ENCODE results near the gene CD58.

Gene CD58

DNA sequence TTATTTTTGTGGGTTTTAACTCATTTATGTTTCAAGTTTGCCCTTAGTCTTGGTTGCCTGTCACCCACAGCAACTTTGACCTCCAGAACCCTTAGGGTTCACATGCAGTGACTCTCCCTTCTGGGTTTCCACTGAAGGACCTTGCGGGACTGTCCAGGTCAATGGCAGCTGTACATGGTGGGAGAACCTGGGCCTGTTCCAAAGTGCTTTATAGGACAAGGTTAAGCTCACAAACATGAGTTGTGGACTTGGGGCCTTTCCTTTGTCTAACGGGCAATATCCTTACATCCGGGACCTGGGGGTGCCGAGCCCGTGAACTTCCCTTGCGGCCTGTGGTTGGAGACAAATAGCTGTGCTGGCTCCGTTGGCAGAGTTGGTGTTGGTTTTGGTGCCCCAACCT, 77.8 kb downstream of the CD58 start:
- Mint-ChIP-seq H3K4me3 (no peak overlapping the region), H3K27me3 (no peaks in the 10 kb centered on the region), H3K9me3 (no peaks in the 10 kb centered on the region), H3K27ac (no peak overlapping the region), H3K4me1 (peaks cover 22% of the 10 kb centered on the region), H3K36me3 (peaks cover 32% of the 10 kb centered on the region)
- no peak for ATAC-seq

DNA sequence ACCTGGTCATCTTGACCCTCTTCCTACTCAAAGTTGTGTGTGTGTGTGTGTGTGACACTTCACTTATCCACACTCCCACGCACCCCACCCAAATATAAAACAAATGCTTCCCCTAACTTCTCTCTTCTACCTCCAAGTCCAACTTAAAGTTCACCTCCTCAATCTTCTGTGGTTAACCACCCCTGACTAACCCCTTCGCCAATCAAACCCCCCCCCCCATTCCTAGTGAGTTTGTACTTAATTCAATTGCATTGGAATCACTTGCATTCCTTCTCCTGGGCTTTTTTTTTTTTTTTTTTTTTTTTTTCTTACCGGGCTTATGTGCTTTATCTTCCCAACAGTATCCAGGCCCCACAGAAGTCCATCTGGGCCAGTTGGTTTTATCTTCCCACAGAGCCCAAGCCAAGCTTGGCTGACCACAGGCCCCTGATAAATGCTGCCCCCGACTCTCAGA, 78.4 kb downstream of the CD58 start:
- no peak for ATAC-seq
- H3K9me3 Mint-ChIP-seq = no peaks in the 10 kb centered on the region
- H3K4me3 Mint-ChIP-seq = no peak overlapping the region
- H3K27me3 Mint-ChIP-seq = no peaks in the 10 kb centered on the region
- no peak overlapping the region for H3K27ac Mint-ChIP-seq
- H3K4me1 Mint-ChIP-seq = peaks cover 22% of the 10 kb centered on the region
- H3K36me3 Mint-ChIP-seq = peaks cover 32% of the 10 kb centered on the region

- H3K9me3 Mint-ChIP-seq = no peaks in the 10 kb centered on the region
- no peaks in the 10 kb centered on the region for H3K27me3 Mint-ChIP-seq
- H3K36me3 Mint-ChIP-seq = peaks cover 26% of the 10 kb centered on the region
- no peak for ATAC-seq
- H3K4me3 Mint-ChIP-seq = no peak overlapping the region
- H3K4me1 Mint-ChIP-seq = peaks cover 22% of the 10 kb centered on the region
- no peak overlapping the region for H3K27ac Mint-ChIP-seq
These were observed 79.0 kb downstream of the CD58 start for GRCh38 chr1:116491700-116492357.

DNA sequence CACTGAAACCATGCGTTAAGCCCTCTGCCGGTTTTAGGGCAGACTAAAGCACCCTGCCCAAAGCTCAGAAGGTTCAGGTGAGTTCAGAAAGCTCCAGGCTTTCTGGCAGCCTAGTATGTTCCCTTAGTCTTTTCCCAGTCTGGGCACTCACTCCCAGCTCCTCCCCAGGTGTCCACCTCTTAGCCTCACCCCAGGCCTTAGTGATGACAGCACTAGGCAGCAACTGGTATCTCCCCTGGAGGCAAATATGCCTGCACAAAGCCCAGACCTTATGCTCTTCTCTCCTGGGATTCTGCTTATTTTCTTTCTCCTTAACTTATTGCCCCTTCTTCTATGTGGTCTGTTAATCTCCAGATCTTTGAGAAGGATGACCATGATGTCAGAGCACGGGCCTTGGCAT, 80.2 kb downstream of the CD58 start:
- Mint-ChIP-seq H3K27ac (no peak overlapping the region), H3K27me3 (no peaks in the 10 kb centered on the region), H3K4me1 (peaks cover 23% of the 10 kb centered on the region), H3K36me3 (peaks cover 22% of the 10 kb centered on the region), H3K4me3 (no peak overlapping the region), H3K9me3 (no peaks in the 10 kb centered on the region)
- ATAC-seq = no peak

- ATAC-seq = peak; percentile 55
- peaks cover 27% of the 10 kb centered on the region for H3K4me1 Mint-ChIP-seq
- no peaks in the 10 kb centered on the region for H3K9me3 Mint-ChIP-seq
- no peak overlapping the region for H3K4me3 Mint-ChIP-seq
- peaks cover 15% of the 10 kb centered on the region for H3K36me3 Mint-ChIP-seq
- no peaks in the 10 kb centered on the region for H3K27me3 Mint-ChIP-seq
- no peak overlapping the region for H3K27ac Mint-ChIP-seq
These were observed 81.6 kb downstream of the CD58 start for GRCh38 chr1:116489231-116489697.

DNA sequence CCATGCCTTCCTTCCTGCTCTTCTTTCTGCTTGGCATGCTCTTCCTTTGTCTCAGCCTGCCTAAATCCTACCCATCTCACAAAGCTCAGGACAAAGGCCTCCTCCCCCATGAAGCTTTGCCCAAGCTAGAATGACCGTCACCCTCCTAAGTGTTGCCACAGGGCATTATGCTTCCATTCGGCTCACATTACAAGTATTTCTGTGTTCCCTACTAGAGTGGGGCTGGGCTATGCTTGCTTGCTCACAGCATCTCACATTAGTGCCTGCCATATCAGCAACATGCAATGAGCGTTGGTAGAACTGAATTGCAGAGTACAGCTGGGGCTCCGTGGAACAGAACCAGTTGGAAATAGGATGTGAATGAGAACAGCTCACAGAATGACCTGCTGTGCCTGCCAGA, 82.8 kb downstream of the CD58 start:
- Mint-ChIP-seq H3K27me3 (no peaks in the 10 kb centered on the region), H3K9me3 (no peaks in the 10 kb centered on the region), H3K27ac (no peak overlapping the region), H3K36me3 (peaks cover 6% of the 10 kb centered on the region), H3K4me1 (peaks cover 27% of the 10 kb centered on the region), H3K4me3 (no peak overlapping the region)
- ATAC-seq = no peak

- Mint-ChIP-seq H3K27me3 (no peaks in the 10 kb centered on the region), H3K36me3 (peaks cover 1% of the 10 kb centered on the region), H3K4me3 (no peak overlapping the region), H3K4me1 (peaks cover 25% of the 10 kb centered on the region), H3K27ac (no peak overlapping the region), H3K9me3 (no peaks in the 10 kb centered on the region)
- ATAC-seq = no peak
These were observed 83.2 kb downstream of the CD58 start for GRCh38 chr1:116487583-116487982.

GRCh38 chr1:116487031-116487430, 83.8 kb downstream of the CD58 start:
- no peaks in the 10 kb centered on the region for H3K36me3 Mint-ChIP-seq
- no peaks in the 10 kb centered on the region for H3K27me3 Mint-ChIP-seq
- H3K27ac Mint-ChIP-seq = no peak overlapping the region
- H3K9me3 Mint-ChIP-seq = no peaks in the 10 kb centered on the region
- no peak for ATAC-seq
- H3K4me1 Mint-ChIP-seq = peaks cover 19% of the 10 kb centered on the region
- no peak overlapping the region for H3K4me3 Mint-ChIP-seq

GRCh38 chr1:116486424-116486823, 84.4 kb downstream of the CD58 start:
- Mint-ChIP-seq H3K9me3 (no peaks in the 10 kb centered on the region), H3K4me1 (peaks cover 19% of the 10 kb centered on the region), H3K4me3 (no peak overlapping the region), H3K27ac (no peak overlapping the region), H3K27me3 (no peaks in the 10 kb centered on the region), H3K36me3 (no peaks in the 10 kb centered on the region)
- no peak for ATAC-seq

GRCh38 chr1:116485976-116486375, 84.8 kb downstream of the CD58 start:
- Mint-ChIP-seq H3K9me3 (no peaks in the 10 kb centered on the region), H3K4me3 (no peak overlapping the region), H3K4me1 (peaks cover 19% of the 10 kb centered on the region), H3K27ac (no peak overlapping the region), H3K36me3 (no peaks in the 10 kb centered on the region), H3K27me3 (no peaks in the 10 kb centered on the region)
- no peak for ATAC-seq

DNA sequence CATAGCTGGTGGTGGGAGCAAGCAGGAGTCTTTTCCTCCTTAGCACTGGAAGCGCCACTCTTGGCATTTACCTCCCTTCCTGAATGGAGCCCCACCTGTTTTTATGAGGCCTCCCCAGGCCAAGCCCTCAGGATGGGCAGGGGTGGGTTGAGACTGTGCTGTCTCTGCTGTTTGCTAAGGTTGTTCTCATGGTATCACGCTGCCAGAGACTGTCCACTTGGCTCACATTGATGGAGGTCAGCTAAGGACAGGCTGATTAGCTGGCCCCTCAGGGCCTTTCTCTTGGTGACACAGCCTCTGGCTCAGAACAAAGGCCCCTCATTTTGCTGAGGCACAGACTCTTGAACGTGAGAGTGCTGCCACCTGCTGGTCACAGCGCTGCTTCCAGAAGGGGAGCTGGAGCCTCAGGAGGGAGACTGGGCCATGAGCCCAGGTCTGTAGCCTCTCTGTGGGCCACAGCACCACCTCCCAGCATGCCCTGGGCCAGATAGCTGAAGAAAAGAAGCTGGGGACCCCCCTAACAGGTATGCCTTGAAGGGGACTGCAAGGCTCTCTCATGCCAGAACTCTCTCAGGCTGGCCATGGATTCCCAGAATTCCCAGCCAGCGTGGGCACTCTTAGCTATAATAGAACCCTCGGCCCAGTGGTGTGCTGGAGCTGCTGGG, 85.6 kb downstream of the CD58 start:
- H3K9me3 Mint-ChIP-seq = no peaks in the 10 kb centered on the region
- ATAC-seq = peak; percentile 87
- H3K27ac Mint-ChIP-seq = no peak overlapping the region
- H3K4me3 Mint-ChIP-seq = no peak overlapping the region
- no peaks in the 10 kb centered on the region for H3K36me3 Mint-ChIP-seq
- no peaks in the 10 kb centered on the region for H3K27me3 Mint-ChIP-seq
- H3K4me1 Mint-ChIP-seq = peaks cover 18% of the 10 kb centered on the region

DNA sequence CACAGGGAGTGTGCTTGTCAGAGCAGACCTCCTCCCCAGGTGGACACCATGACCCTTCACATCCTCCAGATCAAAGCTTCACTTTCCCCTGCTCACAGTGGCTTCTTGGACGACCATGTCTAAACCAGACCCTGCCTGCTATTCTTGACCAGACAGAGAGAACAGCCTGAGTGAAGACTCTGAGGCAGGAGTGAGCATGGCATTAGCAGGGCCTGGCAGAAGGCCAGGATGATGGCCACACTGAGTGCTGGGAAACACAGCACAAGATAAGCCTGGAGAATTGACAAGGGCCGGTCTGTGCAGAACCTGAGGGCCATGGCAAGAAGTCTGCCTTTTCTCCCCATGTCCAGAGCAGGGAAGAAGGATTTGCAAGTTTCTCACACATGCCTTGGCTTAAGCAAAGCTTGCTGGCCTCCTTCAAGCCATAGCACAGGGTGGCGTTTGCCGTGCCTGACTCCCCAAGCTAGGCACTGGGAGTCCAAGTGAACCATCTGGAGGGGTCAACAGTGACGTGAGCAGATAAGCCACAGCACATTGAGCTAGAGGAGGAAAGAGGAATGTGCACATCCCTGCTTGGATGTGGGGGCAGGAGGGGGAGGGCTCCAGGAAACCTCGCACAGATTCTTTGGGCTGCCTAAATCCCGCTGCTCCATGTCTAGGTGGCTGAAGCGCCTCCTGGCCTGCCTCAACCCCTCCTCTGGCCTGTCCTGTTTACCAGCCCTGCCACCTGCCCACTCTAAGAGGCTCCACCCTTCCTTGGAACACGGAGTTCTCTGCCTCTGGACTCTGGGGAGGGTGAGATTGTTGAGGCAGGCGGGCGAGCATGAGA, 87.1 kb downstream of the CD58 start:
- Mint-ChIP-seq H3K4me3 (no peak overlapping the region), H3K27ac (no peak overlapping the region), H3K9me3 (no peaks in the 10 kb centered on the region), H3K4me1 (peaks cover 4% of the 10 kb centered on the region), H3K27me3 (no peaks in the 10 kb centered on the region), H3K36me3 (no peaks in the 10 kb centered on the region)
- ATAC-seq = no peak

- H3K27me3 Mint-ChIP-seq = no peaks in the 10 kb centered on the region
- H3K9me3 Mint-ChIP-seq = no peaks in the 10 kb centered on the region
- no peak overlapping the region for H3K4me3 Mint-ChIP-seq
- peaks cover 6% of the 10 kb centered on the region for H3K36me3 Mint-ChIP-seq
- H3K4me1 Mint-ChIP-seq = peaks cover 4% of the 10 kb centered on the region
- no peak overlapping the region for H3K27ac Mint-ChIP-seq
- ATAC-seq = no peak
These were observed 88.3 kb downstream of the CD58 start for GRCh38 chr1:116482490-116482889.

- Mint-ChIP-seq H3K4me3 (no peak overlapping the region), H3K27me3 (no peaks in the 10 kb centered on the region), H3K27ac (no peak overlapping the region)
These were observed 88.9 kb downstream of the CD58 start for GRCh38 chr1:116481934-116482333.

GRCh38 chr1:116478621-116479020, 92.2 kb downstream of the CD58 start:
- Mint-ChIP-seq H3K27me3 (no peaks in the 10 kb centered on the region), H3K9me3 (no peaks in the 10 kb centered on the region), H3K4me3 (no peak overlapping the region), H3K36me3 (peaks cover 6% of the 10 kb centered on the region), H3K27ac (no peak overlapping the region), H3K4me1 (no peaks in the 10 kb centered on the region)
- no peak for ATAC-seq

More at GRCh38 chr1:116481934-116482333, 88.9 kb downstream of the CD58 start:
- H3K36me3 Mint-ChIP-seq = peaks cover 6% of the 10 kb centered on the region
- H3K9me3 Mint-ChIP-seq = no peaks in the 10 kb centered on the region
- peaks cover 4% of the 10 kb centered on the region for H3K4me1 Mint-ChIP-seq
- no peak for ATAC-seq

Data from stimulated activated memory B cell treated with anti-CD40 and anti-IgM and Interleukin-4, amounts not matched to agents 10 μg/mL and 1 μg/mL and 100 μg/mL, for 72 hours (primary cell).